Stomach (tissue), 9 donors: ENCODE results near the gene JMJD4. TPM values are rescaled to one million over a fixed set of nuclear protein-coding genes. Genes with fewer than 3 reads are reported as not detected.

Experiments
- DNase-seq, 2 donors: peaks; one replicate each; pipeline versions ENCODE4 v3.0.0 to v3.0.0-alpha.2; 2013 to 2019
- H3K27ac ChIP-seq, 5 donors: fragments of 200-600 bp in 4 of 5; sonication (generic) in 4 of 5; one replicate each; pipeline ENCODE4 v1.5.1; 2013 to 2019; ENCODE audit warnings: mild to moderate bottlenecking in 1 of 5, moderate library complexity in 1 of 5
- H3K27me3 ChIP-seq, 3 donors: fragments of 200-600 bp; sonication (generic); one replicate each; pipeline ENCODE4 v1.5.1; 2017 to 2019; ENCODE audit warnings: mixed run types in 1 of 3
- H3K36me3 ChIP-seq, 4 donors: fragments of 200-600 bp; sonication (generic); 1 replicate in 3 of 4; 2 replicates in 1 of 4; pipeline ENCODE4 v1.5.1; 2016 to 2019
- H3K4me1 ChIP-seq, 4 donors: fragments of 200-600 bp; sonication (generic); one replicate each; pipeline ENCODE4 v1.5.1; 2016 to 2019
- H3K4me3 ChIP-seq, 4 donors: fragments of 200-600 bp; sonication (generic) in 3 of 4; one replicate each; pipeline ENCODE4 v1.5.1; 2016 to 2019; ENCODE audit warnings: mild to moderate bottlenecking in 1 of 4
- H3K9me3 ChIP-seq, 4 donors: fragments of 200-600 bp; sonication (generic); one replicate each; pipeline ENCODE4 v1.5.1; 2016 to 2019
- EP300 ChIP-seq: sonication (generic); formaldehyde crosslinking; IDR thresholded peaks from one replicate; pipeline ENCODE4 v1.6.1; 2017; ENCODE audit warnings: antibody characterized with exemption
- POLR2A ChIP-seq, 4 donors: fragments of 450-650 bp; IDR thresholded peaks; one replicate each; pipeline ENCODE4 v1.6.1; 2016; ENCODE audit warnings: antibody characterized with exemption in 4 of 4, control low read depth in 2 of 4, mild to moderate bottlenecking in 1 of 4, moderate library complexity in 1 of 4
- POLR2AphosphoS5 ChIP-seq, 3 donors: sonication (generic); formaldehyde crosslinking; IDR thresholded peaks; one replicate each; pipeline ENCODE4 v1.6.1; 2016; ENCODE audit warnings: antibody characterized with exemption in 3 of 3
- WGBS, 5 donors: extraction: QIAGEN DNeasy Blood & Tissue Kit in 3 of 5; methylation state at CpG; one replicate each; pipeline versions ENCODE4 v1.1.5 to v1.1.7; 2013 to 2018; 5-methylcytosine and 5-hydroxymethylcytosine counted together
- intact Hi-C: fragments of 100-400 bp; cut with DNase I; formaldehyde crosslinking; loops from one replicate; pipeline ENCODE4 v1.15.1; 2023; ENCODE audit warnings: low total_unique reads
- polyA plus RNA-seq, 3 donors: library from polyadenylated mRNA; stranded (reverse); fragments of 200-250 nt; gene quantifications; one replicate each; pipeline ENCODE4 v1.2.3, GENCODE V29; 2013
- total RNA-seq, 5 donors: library from RNA; depleted of rRNA; stranded (reverse); fragments of >200 nt; gene quantifications; one replicate each; pipeline versions ENCODE4 v1.1.0 to v1.2.3, GENCODE V29; 2014 to 2016
- TF ChIP-seq, protein P1 (sequence below), 7 experiments: fragments of 450-650 bp in 4 of 7; fragments of 200-600 bp in 3 of 7; sonication (generic) in 3 of 7; IDR thresholded peaks; one replicate each; pipeline ENCODE4 v1.5.1; 2016 to 2019; ENCODE audit warnings: antibody characterized with exemption in 7 of 7, control low read depth in 2 of 7, mild to moderate bottlenecking in 1 of 7
- donor health status: healthy with polysubstance abuse.
- donor health status: Bipolar disorder and iron deficiency.
- donor health status: healthy.

Gene JMJD4
- total and polyA plus RNA-seq, 8 donors: 2.3 to 26.8 (median 11.3) TPM

DNA sequence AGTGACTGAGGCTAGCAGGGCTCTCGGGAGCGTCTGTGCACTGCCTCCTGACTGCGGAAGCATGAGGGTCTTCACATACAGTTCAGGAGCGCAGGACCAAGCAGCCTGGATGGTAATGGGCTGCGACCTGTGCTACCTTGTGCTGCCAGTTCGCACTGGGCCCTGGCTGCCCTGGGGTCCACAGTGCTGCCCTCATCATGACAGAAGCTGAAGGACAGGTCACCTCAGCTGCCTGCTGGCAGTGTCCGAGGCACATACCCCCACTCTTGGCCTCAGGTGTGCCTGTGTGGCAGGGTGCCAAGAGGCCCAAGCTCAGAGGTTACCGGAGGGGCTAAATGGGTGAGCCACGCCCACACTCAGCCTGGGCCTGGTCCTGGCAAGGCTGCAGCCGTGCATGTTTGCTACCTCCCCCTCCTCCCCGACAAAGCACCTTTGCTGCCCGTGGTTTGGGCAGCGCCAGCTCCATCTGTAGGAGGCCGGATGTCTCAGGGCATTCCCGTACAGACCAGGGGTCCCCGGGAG is 4.4 kb downstream of the JMJD4 start:
- DNase-seq: peak in 1 of 2 donors; percentile 36
- Histone ChIP-seq H3K9me3 (no peaks in the 10 kb centered on the region), H3K36me3 (peaks cover 16 to 30% (median 25%) of the 10 kb centered on the region in 4 donors), H3K27ac (peak overlapping the region in 3 of 5 donors; percentile 4 to 85 (median 25)), H3K4me3 (no peak overlapping the region), H3K4me1 (peaks cover 28 to 65% (median 57%) of the 10 kb centered on the region in 4 donors), H3K27me3 (peaks cover 0 to 3% (median 0%) of the 10 kb centered on the region in 3 donors)
- TF ChIP-seq, protein P1, sequence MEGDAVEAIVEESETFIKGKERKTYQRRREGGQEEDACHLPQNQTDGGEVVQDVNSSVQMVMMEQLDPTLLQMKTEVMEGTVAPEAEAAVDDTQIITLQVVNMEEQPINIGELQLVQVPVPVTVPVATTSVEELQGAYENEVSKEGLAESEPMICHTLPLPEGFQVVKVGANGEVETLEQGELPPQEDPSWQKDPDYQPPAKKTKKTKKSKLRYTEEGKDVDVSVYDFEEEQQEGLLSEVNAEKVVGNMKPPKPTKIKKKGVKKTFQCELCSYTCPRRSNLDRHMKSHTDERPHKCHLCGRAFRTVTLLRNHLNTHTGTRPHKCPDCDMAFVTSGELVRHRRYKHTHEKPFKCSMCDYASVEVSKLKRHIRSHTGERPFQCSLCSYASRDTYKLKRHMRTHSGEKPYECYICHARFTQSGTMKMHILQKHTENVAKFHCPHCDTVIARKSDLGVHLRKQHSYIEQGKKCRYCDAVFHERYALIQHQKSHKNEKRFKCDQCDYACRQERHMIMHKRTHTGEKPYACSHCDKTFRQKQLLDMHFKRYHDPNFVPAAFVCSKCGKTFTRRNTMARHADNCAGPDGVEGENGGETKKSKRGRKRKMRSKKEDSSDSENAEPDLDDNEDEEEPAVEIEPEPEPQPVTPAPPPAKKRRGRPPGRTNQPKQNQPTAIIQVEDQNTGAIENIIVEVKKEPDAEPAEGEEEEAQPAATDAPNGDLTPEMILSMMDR (IDR thresholded peaks at IDR 0.05): no peak
- TF ChIP-seq POLR2A (IDR thresholded peaks at IDR 0.05): no peak
- TF ChIP-seq EP300: no peak
- TF ChIP-seq POLR2AphosphoS5 (IDR thresholded peaks at IDR 0.05): no peak
- WGBS, 5 donors: 51 to 63% (median 59%) methylated on average over 9 to 16 of the region's 16 CpGs
- intact Hi-C loops: loop anchor here (10.0 kb wide), 1 partner anchor 186 kb away; no protein-coding TSS in a partner anchor

DNA sequence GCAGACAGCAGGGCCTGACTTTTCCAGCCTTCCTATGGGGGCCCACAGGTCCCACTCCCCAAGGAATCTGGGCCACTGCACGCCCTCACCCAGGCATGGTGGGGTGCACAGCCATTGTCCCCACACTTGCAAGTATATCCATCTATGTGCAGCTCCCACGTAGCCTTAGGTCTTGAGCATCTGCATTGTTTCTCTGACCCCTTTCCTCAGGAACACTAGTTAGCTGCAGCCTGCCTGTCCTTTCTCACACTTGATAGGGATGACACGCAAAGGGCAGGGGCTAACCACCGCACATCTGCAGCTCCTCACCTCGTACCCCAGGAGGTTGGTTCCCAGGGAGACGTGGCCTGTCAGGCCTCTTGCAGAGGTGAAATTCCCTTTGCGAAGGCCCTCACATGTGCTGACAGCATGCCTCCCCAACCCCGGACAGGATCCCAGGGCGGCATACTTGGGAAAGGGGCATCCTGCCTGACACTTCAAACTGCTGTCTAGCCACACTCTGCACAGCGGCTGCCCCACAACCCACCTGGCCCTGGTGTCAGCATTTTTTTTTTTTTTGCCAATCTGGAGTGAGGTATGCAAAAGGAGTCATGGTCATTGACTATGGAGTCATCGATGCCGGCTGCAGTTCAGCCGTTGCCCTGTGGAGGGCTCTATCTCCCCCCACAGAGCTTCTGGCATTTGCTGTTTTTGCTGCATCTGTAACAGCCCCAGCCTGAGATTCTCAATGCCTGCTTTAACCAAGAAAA is 5.0 kb downstream of the JMJD4 start:
- no peak for TF ChIP-seq POLR2AphosphoS5 (IDR thresholded peaks at IDR 0.05)
- TF ChIP-seq, protein P1 (IDR thresholded peaks at IDR 0.05): peak in 5 of 7 experiments; percentile 34 to 81 (median 58)
- Histone ChIP-seq H3K27ac (peak overlapping the region in 3 of 5 donors; percentile 25 to 85 (median 80)), H3K4me3 (no peak overlapping the region), H3K9me3 (no peaks in the 10 kb centered on the region), H3K36me3 (peaks cover 16 to 30% (median 25%) of the 10 kb centered on the region in 4 donors), H3K27me3 (peaks cover 0 to 3% (median 0%) of the 10 kb centered on the region in 3 donors), H3K4me1 (peaks cover 28 to 64% (median 55%) of the 10 kb centered on the region in 4 donors)
- peak in 1 of 2 donors; percentile 75 for DNase-seq
- intact Hi-C loops: loop anchor here (10.0 kb wide), 1 partner anchor 185 kb away; no protein-coding TSS in a partner anchor
- WGBS, 5 donors: 48 to 53% (median 51%) methylated on average over 10 to 13 of the region's 13 CpGs

DNA sequence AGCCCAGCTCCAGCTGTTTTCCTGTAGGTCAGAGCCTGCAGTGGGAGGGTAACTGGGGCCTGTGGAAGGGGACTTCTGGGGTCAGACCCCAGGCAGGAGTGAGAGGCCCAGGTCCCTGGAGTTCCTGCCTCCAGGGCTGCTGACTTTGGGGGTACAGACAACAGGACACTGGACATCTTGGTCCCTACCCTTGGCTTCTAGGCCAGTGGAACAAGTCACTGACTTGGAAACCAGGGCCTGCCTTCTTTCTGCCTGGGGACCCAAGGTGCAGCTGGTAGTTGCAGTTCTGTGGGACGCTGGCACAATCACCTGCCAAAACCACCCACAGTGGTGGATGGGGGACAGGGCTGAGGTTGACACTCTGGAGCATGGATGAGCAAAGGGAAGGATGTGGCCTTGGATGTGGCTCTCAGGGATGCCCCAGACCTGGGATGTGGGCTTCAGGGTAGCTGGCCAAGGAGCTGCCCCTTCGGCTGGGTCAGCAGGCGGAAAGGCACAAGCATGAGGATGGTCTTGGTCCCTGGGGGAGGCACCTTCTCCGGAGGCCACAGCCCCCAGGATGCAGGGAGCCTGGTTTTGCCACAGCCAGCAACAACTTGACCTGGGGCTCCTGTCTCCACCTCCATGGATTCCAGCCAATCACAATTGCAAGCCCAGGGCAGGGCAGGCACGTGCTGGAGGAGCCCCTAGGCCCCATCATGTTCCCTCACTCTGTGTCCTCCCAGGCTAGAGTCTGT is 5.8 kb downstream of the JMJD4 start:
- DNase-seq: no peak
- Histone ChIP-seq H3K4me1 (peaks cover 24 to 59% (median 48%) of the 10 kb centered on the region in 4 donors), H3K4me3 (peak overlapping the region; percentile 56 to 67 (median 58)), H3K9me3 (no peaks in the 10 kb centered on the region), H3K27ac (peak overlapping the region; percentile 65 to 85 (median 80)), H3K27me3 (peaks cover 0 to 3% (median 0%) of the 10 kb centered on the region in 3 donors), H3K36me3 (peaks cover 16 to 30% (median 25%) of the 10 kb centered on the region in 4 donors)
- no peak for TF ChIP-seq EP300
- TF ChIP-seq, protein P1 (IDR thresholded peaks at IDR 0.05): no peak
- TF ChIP-seq POLR2A (IDR thresholded peaks at IDR 0.05): no peak
- TF ChIP-seq POLR2AphosphoS5 (IDR thresholded peaks at IDR 0.05): no peak
- 47 to 67% (median 61%) methylated on average over 4 to 5 of the region's 5 CpGs for WGBS, 5 donors
- intact Hi-C loops: no loop called here

DNA sequence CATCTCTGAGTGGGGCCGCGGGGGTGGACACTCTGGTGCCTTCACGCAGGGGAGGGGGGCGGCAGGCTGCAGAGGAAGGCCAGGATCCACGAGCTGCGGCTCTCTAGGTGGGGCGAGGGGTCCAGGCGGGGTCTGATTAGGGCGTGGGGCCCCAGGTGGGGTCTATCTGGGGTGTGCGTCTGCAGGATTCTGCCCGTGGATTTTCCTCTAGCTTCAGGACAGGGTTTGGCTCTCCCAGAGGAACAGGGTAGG is 6.3 kb downstream of the JMJD4 start:
- Histone ChIP-seq H3K27ac (peak overlapping the region; percentile 65 to 85 (median 80)), H3K4me3 (peak overlapping the region; percentile 56 to 67 (median 58)), H3K36me3 (peaks cover 16 to 30% (median 25%) of the 10 kb centered on the region in 4 donors), H3K27me3 (peaks cover 0 to 3% (median 0%) of the 10 kb centered on the region in 3 donors), H3K9me3 (no peaks in the 10 kb centered on the region), H3K4me1 (peaks cover 20 to 54% (median 43%) of the 10 kb centered on the region in 4 donors)
- intact Hi-C loops: no loop called here
- no peak for DNase-seq
- 0 to 6% (median 1%) methylated on average over 3 to 11 of the region's 11 CpGs for WGBS, 5 donors
- no peak for TF ChIP-seq POLR2AphosphoS5 (IDR thresholded peaks at IDR 0.05)
- TF ChIP-seq EP300: no peak
- no peak for TF ChIP-seq POLR2A (IDR thresholded peaks at IDR 0.05)
- TF ChIP-seq, protein P1 (IDR thresholded peaks at IDR 0.05): no peak
